HG03064 (cell line): ENCODE measurements around the gene PATE2.

Experiments used
- ATAC-seq: cut with Tn5 transposase; IDR thresholded peaks from one replicate; pipeline ENCODE4 v1.9.1; 2021; ENCODE audit warnings: low read depth; ENCODE audit not compliant: unreplicated experiment

Gene PATE2

GRCh38 chr11:125778728-125779127 is at the start of gene PATE2:
TSS of gene PATE2 (minus strand) at chr11:125778828. CDS start at chr11:125778773, 55 bp downstream.
- ATAC-seq: no peak

GRCh38 chr11:125807909-125808308 is 29.3 kb upstream of the PATE2 start:
- no peak for ATAC-seq

- no peak for ATAC-seq
Measured at GRCh38 chr11:125802387-125802786, 23.8 kb upstream of the PATE2 start.

- no peak for ATAC-seq
Measured at GRCh38 chr11:125799808-125800207, 21.2 kb upstream of the PATE2 start.

GRCh38 chr11:125797641-125798040 is 19.0 kb upstream of the PATE2 start:
- ATAC-seq: no peak

- no peak for ATAC-seq
Measured at GRCh38 chr11:125790825-125791224, 12.2 kb upstream of the PATE2 start.

- no peak for ATAC-seq
Measured at GRCh38 chr11:125787827-125788226, 9.2 kb upstream of the PATE2 start, which contains the start of gene PATE3. TSS of gene PATE3 (plus strand) at chr11:125788127. CDS start at chr11:125788152, 25 bp downstream.

GRCh38 chr11:125784678-125785077 is 6.0 kb upstream of the PATE2 start:
- no peak for ATAC-seq

- ATAC-seq: no peak
Measured at GRCh38 chr11:125777309-125777708, 1.3 kb downstream of the PATE2 start.

GRCh38 chr11:125773516-125773915 is 5.1 kb downstream of the PATE2 start:
- no peak for ATAC-seq

GRCh38 chr11:125772834-125773505 is 5.7 kb downstream of the PATE2 start:
- no peak for ATAC-seq

GRCh38 chr11:125770583-125770982 is 8.0 kb downstream of the PATE2 start:
- no peak for ATAC-seq

- ATAC-seq: no peak
Measured at GRCh38 chr11:125768336-125769046, 10.1 kb downstream of the PATE2 start.

- no peak for ATAC-seq
Measured at GRCh38 chr11:125766251-125766650, 12.4 kb downstream of the PATE2 start.

GRCh38 chr11:125763483-125763882 is 15.1 kb downstream of the PATE2 start:
- no peak for ATAC-seq

- ATAC-seq: no peak
Measured at GRCh38 chr11:125762445-125762844, 16.2 kb downstream of the PATE2 start.

- ATAC-seq: no peak
Measured at GRCh38 chr11:125756050-125756449, 22.6 kb downstream of the PATE2 start.

- no peak for ATAC-seq
Measured at GRCh38 chr11:125750629-125751028, 28.0 kb downstream of the PATE2 start.

GRCh38 chr11:125745979-125746378 is 32.6 kb downstream of the PATE2 start, which contains the start of gene PATE1:
TSS of gene PATE1 (plus strand) at chr11:125746279. CDS start at chr11:125746305, 26 bp downstream.
- no peak for ATAC-seq

- no peak for ATAC-seq
Measured at GRCh38 chr11:125743681-125744080, 34.9 kb downstream of the PATE2 start.

GRCh38 chr11:125740617-125741016 is 38.0 kb downstream of the PATE2 start:
- no peak for ATAC-seq

- ATAC-seq: no peak
Measured at GRCh38 chr11:125728969-125729368, 49.7 kb downstream of the PATE2 start.
